ENCODE measurements around the gene GRID2.

GRCh38 chr4:93263166-93263565 is 959.4 kb downstream of the GRID2 start:
- no peak for TF ChIP-seq CTCF (IDR thresholded peaks at IDR 0.05)
- no peak for TF ChIP-seq ZFX (IDR thresholded peaks at IDR 0.05; ENCODE audit: borderline replicate concordance)
